Mesenteric fat pad (tissue), 1 donor: ENCODE measurements around the gene NSG1. TPM values are rescaled to one million over a fixed set of nuclear protein-coding genes. Genes with fewer than 3 reads are reported as not detected.
A peak's percentile ranks its signal among the peaks of the same experiment; 100 is the strongest.

Experiments used
- DNase-seq: peaks from one replicate; pipeline ENCODE4 v3.0.0-alpha.2; 2020; ENCODE audit warnings: low spot score
- total RNA-seq: library from RNA; stranded (reverse); fragmentation: NEBNext Ultra II Directional; extraction: Animal tissue kit (Norgen Biotek cat#: 25700); gene quantifications from one replicate; pipeline ENCODE4 v1.2.1, GENCODE V29; 2021
- donor health status: DM: yes; HTN: yes; CAD: no.

Gene NSG1
- total RNA-seq, 1 donor from 2014 or later: 0.16 TPM

- no peak for DNase-seq
Measured at GRCh38 chr4:4415107-4415805, 28.4 kb downstream of the NSG1 start.

DNA sequence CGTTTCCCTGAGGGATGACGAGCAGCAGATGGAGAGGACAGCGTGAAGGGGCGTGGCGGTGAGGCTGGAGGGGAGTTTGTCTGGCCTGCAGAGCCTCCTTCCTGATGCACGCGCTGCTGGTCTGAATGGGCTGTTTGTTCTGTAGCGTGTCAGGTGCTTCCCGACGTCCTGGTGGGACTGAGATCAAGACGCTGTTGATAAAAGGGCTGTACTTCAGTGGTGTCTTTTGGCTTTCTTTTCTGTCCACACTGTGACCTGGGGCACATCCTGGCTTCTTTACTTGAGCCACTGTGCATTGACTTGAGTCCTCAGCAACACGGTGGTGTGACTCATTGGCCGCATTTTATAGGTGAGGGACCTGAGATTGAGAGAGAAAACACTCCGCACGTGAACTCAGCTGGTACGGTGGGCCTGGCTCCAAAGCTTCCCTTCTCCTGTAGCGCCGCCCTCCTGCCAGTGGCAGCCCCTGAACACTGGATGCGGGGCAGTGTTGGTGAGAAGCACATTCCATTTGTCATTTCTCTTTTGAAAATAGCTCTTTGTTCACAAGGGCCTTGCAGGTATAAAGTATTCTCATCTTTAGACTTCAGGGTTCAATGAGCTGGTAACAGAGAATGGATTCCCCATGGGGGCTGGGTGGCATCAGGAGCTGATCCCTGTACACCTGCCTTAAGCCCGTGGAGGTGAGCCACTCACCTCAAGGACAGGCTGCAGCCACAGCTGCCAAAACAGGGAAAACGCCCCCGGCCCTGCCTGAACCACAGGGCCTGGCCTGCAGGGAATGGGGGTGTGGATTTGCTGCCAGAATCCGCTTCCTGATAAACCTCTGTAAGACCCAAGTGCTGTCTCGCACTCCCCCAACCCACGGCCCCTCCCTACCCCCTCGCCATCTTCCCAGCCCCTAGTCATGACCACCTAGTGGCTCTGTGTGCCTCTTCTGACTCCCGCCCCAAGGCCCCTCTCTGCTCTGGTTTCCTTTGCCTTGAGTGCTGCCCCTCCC, 29.2 kb downstream of the NSG1 start:
- DNase-seq: no peak

GRCh38 chr4:4416981-4417380, 30.1 kb downstream of the NSG1 start:
- peak; percentile 81 for DNase-seq

GRCh38 chr4:4417886-4418285, 31.0 kb downstream of the NSG1 start:
- DNase-seq: peak; percentile 76

DNA sequence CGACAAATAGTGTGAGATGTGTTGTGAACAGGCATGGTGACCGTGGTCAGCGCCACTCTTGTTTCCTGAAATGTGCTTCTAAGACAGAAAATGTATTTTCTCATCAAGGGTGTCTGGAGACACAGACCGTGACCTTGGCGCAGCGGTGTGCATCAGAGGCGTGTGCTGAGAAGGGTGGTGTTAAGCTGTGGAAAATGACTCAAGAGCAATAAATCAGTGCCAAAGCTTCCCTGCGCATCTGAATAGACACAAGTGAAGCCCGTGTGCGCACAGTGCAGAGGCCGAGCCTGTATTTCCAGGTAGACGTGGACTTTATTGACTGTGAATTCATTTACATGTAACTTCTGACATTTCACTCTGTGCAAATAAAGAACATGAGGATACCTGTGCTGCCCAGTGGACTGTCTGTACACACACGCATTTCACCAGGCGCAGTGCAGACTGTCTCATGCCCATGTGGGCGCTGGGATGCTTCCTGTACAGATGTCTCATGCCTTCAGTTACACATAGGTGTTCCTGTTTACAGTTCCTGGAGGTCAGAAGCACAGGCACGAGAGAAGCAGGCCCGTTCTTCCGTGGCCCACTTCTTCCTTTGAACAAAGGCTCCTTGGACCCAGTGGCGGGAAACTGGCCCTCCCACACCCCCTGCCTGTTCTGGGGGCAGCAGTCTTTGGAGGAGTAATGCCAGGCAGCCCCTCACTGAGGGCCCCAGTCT, 31.9 kb downstream of the NSG1 start:
- peak; percentile 51 for DNase-seq

- peak; percentile 62 for DNase-seq
Measured at GRCh38 chr4:4419896-4420295, 33.0 kb downstream of the NSG1 start.

DNA sequence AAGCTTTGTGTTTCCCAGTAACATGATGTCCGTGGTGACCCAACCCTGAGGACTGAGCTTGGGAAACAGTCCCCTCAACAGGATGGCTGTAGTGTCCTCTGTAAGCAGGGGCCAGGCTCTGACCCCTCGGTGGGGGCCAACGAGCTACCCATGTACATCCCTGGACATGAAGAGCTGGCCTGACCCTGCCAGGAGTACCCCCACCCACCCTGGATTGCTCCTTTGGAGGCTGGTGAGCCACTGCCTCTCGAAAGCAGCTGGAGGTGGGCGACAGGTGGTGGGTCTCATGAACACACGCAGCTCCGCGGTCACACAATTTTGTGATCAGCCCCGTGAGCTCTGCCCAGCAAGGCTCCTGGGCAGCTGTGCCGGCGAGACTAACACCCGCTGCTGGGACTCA, 33.5 kb downstream of the NSG1 start:
- peak; percentile 72 for DNase-seq

GRCh38 chr4:4421356-4421755, 34.5 kb downstream of the NSG1 start:
- DNase-seq: peak; percentile 43

DNA sequence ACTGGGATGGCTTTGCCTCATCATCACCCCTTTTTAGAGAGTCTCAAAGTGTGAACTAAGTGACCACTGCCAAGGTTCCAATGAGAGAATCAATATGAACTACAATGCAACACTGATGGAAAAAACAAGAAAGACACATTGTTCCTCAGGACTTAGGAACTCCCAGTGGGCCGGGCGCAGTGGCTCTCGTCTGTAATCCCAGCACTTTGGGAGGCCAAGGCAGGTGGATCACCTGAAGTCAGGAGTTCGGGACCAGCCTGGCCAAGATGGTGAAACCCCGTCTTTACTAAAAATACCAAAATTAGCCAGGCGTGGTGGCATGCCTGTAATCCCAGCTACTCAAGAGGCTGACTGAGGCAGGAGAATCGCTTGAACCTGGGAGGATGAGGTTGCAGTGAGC, 35.2 kb downstream of the NSG1 start:
- peak; percentile 28 for DNase-seq

GRCh38 chr4:4422856-4423499, 36.1 kb downstream of the NSG1 start:
- peak; percentile 60 for DNase-seq

- peak; percentile 41 for DNase-seq
Measured at GRCh38 chr4:4423706-4424498, 37.0 kb downstream of the NSG1 start.

GRCh38 chr4:4424499-4425115, 37.7 kb downstream of the NSG1 start:
- DNase-seq: peak; percentile 43

GRCh38 chr4:4425119-4425690, 38.3 kb downstream of the NSG1 start:
- DNase-seq: peak; percentile 9

DNA sequence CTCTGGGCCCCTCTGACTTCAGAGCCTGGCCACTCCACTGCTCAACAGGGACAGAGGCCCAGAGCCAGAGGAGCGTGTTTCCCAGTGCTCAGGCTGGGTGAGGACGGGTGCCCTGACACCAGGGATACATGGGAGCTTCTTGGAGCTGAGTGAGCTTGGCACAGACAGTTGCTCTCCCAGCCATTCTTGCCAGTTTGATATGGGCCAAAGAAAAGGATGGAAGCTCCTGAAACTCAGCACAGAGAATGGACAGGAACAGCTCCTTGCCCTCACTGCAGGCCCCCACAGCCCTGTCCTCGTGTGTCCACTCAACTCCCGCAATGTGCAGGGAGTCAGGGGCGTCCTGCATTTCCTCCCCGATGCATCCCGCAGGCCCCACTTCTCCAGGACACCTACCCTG, 38.8 kb downstream of the NSG1 start:
- peak; percentile 71 for DNase-seq

GRCh38 chr4:4426511-4427120, 39.7 kb downstream of the NSG1 start:
- no peak for DNase-seq

- peak; percentile 85 for DNase-seq
Measured at GRCh38 chr4:4427121-4427870, 40.4 kb downstream of the NSG1 start.

DNA sequence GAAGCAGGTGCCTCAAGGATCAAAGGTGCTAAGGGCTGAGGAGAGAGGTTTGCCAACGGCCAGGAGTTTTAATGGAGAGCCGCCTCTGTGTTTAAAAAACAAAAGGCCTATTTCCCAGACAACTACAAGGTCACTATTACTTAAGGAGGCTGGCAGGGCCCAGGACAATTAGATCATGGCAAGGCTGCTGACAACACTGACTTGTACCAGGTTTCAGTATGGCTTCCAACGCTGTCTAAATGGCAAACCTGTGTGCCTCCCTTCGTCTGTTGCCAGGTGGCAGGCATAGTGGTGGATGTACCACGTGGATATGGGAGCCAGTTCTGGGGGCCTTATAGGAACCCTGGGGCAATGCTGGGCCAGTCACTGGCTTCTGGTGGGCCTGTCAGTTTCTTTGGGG, 41.0 kb downstream of the NSG1 start:
- DNase-seq: no peak
